ENCODE data around the gene KRTAP5-1. TPM values are rescaled to one million over a fixed set of nuclear protein-coding genes. Genes with fewer than 3 reads are reported as not detected.

The KRTAP5-1 gene
- total RNA-seq, 2 donors from 2014 or later = not detected

- H3K4me3 ChIP-seq = no peak overlapping the region
- no peaks in the 10 kb centered on the region for H3K9me3 ChIP-seq
- no peaks in the 10 kb centered on the region for H3K36me3 ChIP-seq
- H3K27me3 ChIP-seq = peaks cover 0 to 9% of the 10 kb centered on the region in 2 donors
- H3K27ac ChIP-seq = no peak overlapping the region
- no peak for DNase-seq (ENCODE audit: low spot score)
- H3K4me1 ChIP-seq = peaks cover 0 to 34% of the 10 kb centered on the region in 2 donors
- TF ChIP-seq CTCF (IDR thresholded peaks at IDR 0.05) = no peak
These were observed 39.0 kb downstream of the KRTAP5-1 start for GRCh38 chr11:1546077-1546535.

GRCh38 chr11:1545432-1545831 is 39.7 kb downstream of the KRTAP5-1 start:
- Histone ChIP-seq H3K27me3 (peaks cover 0 to 9% of the 10 kb centered on the region in 2 donors), H3K4me1 (peaks cover 0 to 34% of the 10 kb centered on the region in 2 donors), H3K4me3 (no peak overlapping the region), H3K36me3 (no peaks in the 10 kb centered on the region), H3K27ac (no peak overlapping the region), H3K9me3 (no peaks in the 10 kb centered on the region)
- TF ChIP-seq CTCF (IDR thresholded peaks at IDR 0.05) = no peak
- no peak for DNase-seq (ENCODE audit: low spot score)

GRCh38 chr11:1544536-1544935 is 40.5 kb downstream of the KRTAP5-1 start:
- Histone ChIP-seq H3K27me3 (peaks cover 0 to 9% of the 10 kb centered on the region in 2 donors), H3K27ac (no peak overlapping the region), H3K9me3 (no peaks in the 10 kb centered on the region), H3K4me3 (no peak overlapping the region), H3K36me3 (no peaks in the 10 kb centered on the region), H3K4me1 (peaks cover 0 to 34% of the 10 kb centered on the region in 2 donors)
- no peak for DNase-seq (ENCODE audit: low spot score)
- TF ChIP-seq CTCF (IDR thresholded peaks at IDR 0.05) = no peak

DNA sequence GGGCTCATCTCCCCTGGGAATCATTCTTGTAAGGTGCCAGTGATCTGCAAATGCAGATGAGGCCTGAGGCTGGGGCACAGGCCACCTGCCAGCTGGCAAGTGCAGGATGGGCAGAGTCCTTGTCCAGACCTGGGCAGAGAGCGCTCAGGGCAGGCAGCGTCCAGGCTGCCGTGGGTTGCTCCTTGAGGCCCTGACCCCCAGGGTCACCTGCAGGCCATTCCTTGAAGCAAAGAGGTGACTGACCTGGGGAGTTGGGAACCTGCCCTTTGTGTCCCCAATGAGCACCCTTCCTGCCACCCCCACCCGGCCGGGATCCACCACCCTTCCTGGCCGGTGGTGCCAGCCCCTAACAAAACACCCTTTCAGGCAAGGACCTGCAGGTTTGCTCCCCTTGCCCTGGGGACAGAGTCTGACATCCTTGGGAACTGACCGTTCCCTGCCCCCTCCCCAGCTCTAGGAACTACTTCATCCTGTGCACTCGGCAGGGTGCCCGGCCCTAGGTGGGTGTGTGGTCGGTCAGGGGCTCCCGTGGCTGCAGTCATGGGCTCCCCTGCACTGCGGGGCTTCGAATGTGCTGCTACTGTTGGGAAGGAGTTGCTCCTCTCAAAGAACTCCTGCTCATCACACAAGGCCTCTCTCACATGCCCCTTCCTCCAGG is 41.3 kb downstream of the KRTAP5-1 start:
- no peak for DNase-seq (ENCODE audit: low spot score)
- no peak overlapping the region for H3K4me3 ChIP-seq

GRCh38 chr11:1542267-1542666 is 42.8 kb downstream of the KRTAP5-1 start:
- Histone ChIP-seq H3K4me3 (no peak overlapping the region), H3K4me1 (peaks cover 0 to 14% of the 10 kb centered on the region in 2 donors), H3K9me3 (no peaks in the 10 kb centered on the region), H3K36me3 (no peaks in the 10 kb centered on the region), H3K27ac (no peak overlapping the region), H3K27me3 (peaks cover 0 to 7% of the 10 kb centered on the region in 2 donors)
- DNase-seq (ENCODE audit: low spot score) = no peak
- TF ChIP-seq CTCF (IDR thresholded peaks at IDR 0.05) = no peak

More for the DNA sequence above, 41.3 kb downstream of the KRTAP5-1 start:
- peaks cover 0 to 26% of the 10 kb centered on the region in 2 donors for H3K4me1 ChIP-seq
- H3K27ac ChIP-seq = no peak overlapping the region
- H3K9me3 ChIP-seq = no peaks in the 10 kb centered on the region
- TF ChIP-seq CTCF (IDR thresholded peaks at IDR 0.05) = no peak
- peaks cover 0 to 9% of the 10 kb centered on the region in 2 donors for H3K27me3 ChIP-seq
- H3K36me3 ChIP-seq = no peaks in the 10 kb centered on the region
